ENCODE results near the gene DIAPH3.

DIAPH3 gene

DNA sequence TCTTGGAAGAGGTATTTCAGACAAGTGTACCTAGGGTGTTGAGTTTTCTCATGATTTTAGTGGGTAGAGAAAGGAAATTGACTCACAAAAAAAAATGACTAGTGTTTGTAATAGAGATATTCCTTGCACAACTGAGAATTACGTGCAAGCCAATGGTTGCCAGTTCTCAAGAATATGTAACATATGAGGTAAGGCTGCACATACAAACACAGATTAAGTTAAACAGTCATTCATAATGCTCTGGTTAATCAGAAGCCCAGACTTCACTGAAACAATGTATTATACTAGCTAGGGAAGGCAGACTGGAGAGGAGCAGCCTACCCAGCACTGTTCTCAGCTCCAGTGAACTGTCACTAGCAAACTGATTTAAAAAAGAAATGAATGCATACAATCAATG lies 418.3 kb downstream of the DIAPH3 start:
- H3K9ac ChIP-seq (ENCODE audit: low read depth, low read length, poor library complexity, severe bottlenecking): no peak overlapping the region
- no peaks in the 10 kb centered on the region for H3K27me3 ChIP-seq (ENCODE audit: insufficient read depth, low read length, poor library complexity, severe bottlenecking)
- H2AFZ ChIP-seq (ENCODE audit: low read length): peak overlapping the region; percentile 6; the same call in 1 of the 2 replicates
- H4K20me1 ChIP-seq (ENCODE audit: insufficient read depth, low read length, poor library complexity, severe bottlenecking): no peaks in the 10 kb centered on the region
- no peak overlapping the region for H3K4me3 ChIP-seq (ENCODE audit: low read length, poor library complexity, severe bottlenecking)
- no peaks in the 10 kb centered on the region for H3K9me3 ChIP-seq (ENCODE audit: insufficient read depth, low read depth, low read length)
- H3K36me3 ChIP-seq (ENCODE audit: insufficient read depth, low read length): no peaks in the 10 kb centered on the region
- H3K4me1 ChIP-seq (ENCODE audit: insufficient read depth, low read length, poor library complexity, severe bottlenecking): peaks cover 6% of the 10 kb centered on the region
- TF ChIP-seq, protein P1, sequence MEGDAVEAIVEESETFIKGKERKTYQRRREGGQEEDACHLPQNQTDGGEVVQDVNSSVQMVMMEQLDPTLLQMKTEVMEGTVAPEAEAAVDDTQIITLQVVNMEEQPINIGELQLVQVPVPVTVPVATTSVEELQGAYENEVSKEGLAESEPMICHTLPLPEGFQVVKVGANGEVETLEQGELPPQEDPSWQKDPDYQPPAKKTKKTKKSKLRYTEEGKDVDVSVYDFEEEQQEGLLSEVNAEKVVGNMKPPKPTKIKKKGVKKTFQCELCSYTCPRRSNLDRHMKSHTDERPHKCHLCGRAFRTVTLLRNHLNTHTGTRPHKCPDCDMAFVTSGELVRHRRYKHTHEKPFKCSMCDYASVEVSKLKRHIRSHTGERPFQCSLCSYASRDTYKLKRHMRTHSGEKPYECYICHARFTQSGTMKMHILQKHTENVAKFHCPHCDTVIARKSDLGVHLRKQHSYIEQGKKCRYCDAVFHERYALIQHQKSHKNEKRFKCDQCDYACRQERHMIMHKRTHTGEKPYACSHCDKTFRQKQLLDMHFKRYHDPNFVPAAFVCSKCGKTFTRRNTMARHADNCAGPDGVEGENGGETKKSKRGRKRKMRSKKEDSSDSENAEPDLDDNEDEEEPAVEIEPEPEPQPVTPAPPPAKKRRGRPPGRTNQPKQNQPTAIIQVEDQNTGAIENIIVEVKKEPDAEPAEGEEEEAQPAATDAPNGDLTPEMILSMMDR (conservative IDR thresholded peaks at IDR 0.05; ENCODE audit: low read length): no peak
- no peak for TF ChIP-seq EZH2phosphoT487 (IDR thresholded peaks at IDR 0.05; ENCODE audit: borderline replicate concordance)
- no peaks in the 10 kb centered on the region for H3F3A ChIP-seq (ENCODE audit: low read depth)
- no peaks in the 10 kb centered on the region for H3K79me2 ChIP-seq (ENCODE audit: insufficient read depth, low read length)
- no peaks in the 10 kb centered on the region for H3K9me2 ChIP-seq (replicated peaks; ENCODE audit: low read depth, low read length)
- no peak overlapping the region for H3K4me2 ChIP-seq (ENCODE audit: low read depth, low read length, poor library complexity, severe bottlenecking)

DNA sequence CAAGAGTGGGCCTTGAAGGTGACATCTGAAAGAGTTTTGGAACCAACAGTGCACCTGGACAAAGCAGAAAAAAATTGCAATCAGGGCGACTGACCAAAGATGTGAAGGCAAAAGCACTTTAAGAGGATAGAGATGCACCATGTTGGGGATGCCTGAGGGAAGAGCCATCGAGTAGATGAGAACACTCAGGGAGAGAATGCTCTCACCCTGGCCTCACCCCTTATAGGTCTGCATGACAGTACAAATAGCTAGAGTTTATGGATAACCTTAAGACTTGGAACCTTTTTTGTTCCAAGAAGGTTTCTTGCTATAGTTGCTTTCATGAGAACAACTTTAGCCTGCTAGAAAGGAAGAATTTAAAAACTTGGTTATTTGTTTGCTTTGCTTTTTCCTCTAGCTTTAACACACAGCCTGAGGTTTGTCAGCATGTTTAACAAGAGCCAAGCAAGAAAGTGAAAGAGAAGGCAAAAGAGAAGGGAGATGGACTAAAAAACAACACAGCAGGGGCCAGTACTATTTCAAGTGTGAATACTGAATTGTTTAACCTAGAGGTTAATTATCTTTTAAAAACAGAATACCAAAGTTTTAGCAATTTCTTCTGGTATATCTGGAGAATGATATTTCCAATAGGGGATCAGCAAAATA lies 418.9 kb downstream of the DIAPH3 start:
- Histone ChIP-seq H3K4me3 (ENCODE audit: low read length, poor library complexity, severe bottlenecking) (no peak overlapping the region), H4K20me1 (ENCODE audit: insufficient read depth, low read length, poor library complexity, severe bottlenecking) (no peaks in the 10 kb centered on the region), H3K4me1 (ENCODE audit: insufficient read depth, low read length, poor library complexity, severe bottlenecking) (peaks cover 6% of the 10 kb centered on the region), H3K9me2 (replicated peaks; ENCODE audit: low read depth, low read length) (no peaks in the 10 kb centered on the region), H3F3A (ENCODE audit: low read depth) (no peaks in the 10 kb centered on the region), H2AFZ (ENCODE audit: low read length) (peak overlapping the region; percentile 6; the same call in 1 of the 2 replicates), H3K79me2 (ENCODE audit: insufficient read depth, low read length) (no peaks in the 10 kb centered on the region), H3K36me3 (ENCODE audit: insufficient read depth, low read length) (no peaks in the 10 kb centered on the region), H3K4me2 (ENCODE audit: low read depth, low read length, poor library complexity, severe bottlenecking) (no peak overlapping the region), H3K9ac (ENCODE audit: low read depth, low read length, poor library complexity, severe bottlenecking) (no peak overlapping the region), H3K9me3 (ENCODE audit: insufficient read depth, low read depth, low read length) (no peaks in the 10 kb centered on the region), H3K27me3 (ENCODE audit: insufficient read depth, low read length, poor library complexity, severe bottlenecking) (no peaks in the 10 kb centered on the region)
- TF ChIP-seq EZH2phosphoT487 (IDR thresholded peaks at IDR 0.05; ENCODE audit: borderline replicate concordance): no peak
- TF ChIP-seq, protein P1 (conservative IDR thresholded peaks at IDR 0.05; ENCODE audit: low read length): no peak

DNA sequence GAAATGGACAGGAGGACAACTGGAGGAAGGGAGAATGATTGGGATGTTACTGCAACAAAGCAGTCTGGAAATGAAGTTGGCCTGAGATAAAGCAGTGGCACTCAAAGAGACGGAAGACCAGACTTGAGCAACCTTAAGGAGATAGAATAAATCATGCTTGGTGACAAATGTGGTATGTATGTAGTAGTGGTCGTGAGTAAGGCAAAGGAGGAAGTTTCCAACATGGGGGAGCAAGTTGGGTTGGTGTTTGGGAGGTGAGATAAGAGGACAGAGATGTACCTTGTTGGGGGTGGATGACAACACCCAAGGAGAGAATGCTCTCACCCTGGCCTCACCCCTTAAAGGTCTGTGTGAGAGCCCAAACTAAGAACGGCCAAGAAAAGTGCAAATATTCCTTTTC lies 420.5 kb downstream of the DIAPH3 start:
- no peaks in the 10 kb centered on the region for H3K9me2 ChIP-seq (replicated peaks; ENCODE audit: low read depth, low read length)
- no peaks in the 10 kb centered on the region for H3F3A ChIP-seq (ENCODE audit: low read depth)
- H3K9me3 ChIP-seq (ENCODE audit: insufficient read depth, low read depth, low read length): no peaks in the 10 kb centered on the region
- no peak overlapping the region for H3K4me2 ChIP-seq (ENCODE audit: low read depth, low read length, poor library complexity, severe bottlenecking)
- TF ChIP-seq EZH2phosphoT487 (IDR thresholded peaks at IDR 0.05; ENCODE audit: borderline replicate concordance): no peak
- TF ChIP-seq, protein P1 (conservative IDR thresholded peaks at IDR 0.05; ENCODE audit: low read length): no peak
- no peak overlapping the region for H3K4me3 ChIP-seq (ENCODE audit: low read length, poor library complexity, severe bottlenecking)
- no peaks in the 10 kb centered on the region for H3K36me3 ChIP-seq (ENCODE audit: insufficient read depth, low read length)
- H4K20me1 ChIP-seq (ENCODE audit: insufficient read depth, low read length, poor library complexity, severe bottlenecking): no peaks in the 10 kb centered on the region
- H3K9ac ChIP-seq (ENCODE audit: low read depth, low read length, poor library complexity, severe bottlenecking): no peak overlapping the region
- H3K4me1 ChIP-seq (ENCODE audit: insufficient read depth, low read length, poor library complexity, severe bottlenecking): peaks cover 6% of the 10 kb centered on the region
- no peaks in the 10 kb centered on the region for H3K27me3 ChIP-seq (ENCODE audit: insufficient read depth, low read length, poor library complexity, severe bottlenecking)
- H3K79me2 ChIP-seq (ENCODE audit: insufficient read depth, low read length): no peaks in the 10 kb centered on the region
- no peak overlapping the region for H2AFZ ChIP-seq (ENCODE audit: low read length)
